ENCODE data around the gene RNF20. TPM values are rescaled to one million over a fixed set of nuclear protein-coding genes. Genes with fewer than 3 reads are reported as not detected.
"Not testable (repeated sequence)": the region's sequence is repeated elsewhere in the genome, so short reads cannot be mapped to it uniquely, and the experiment has no call there.

RNF20 gene
- polyA plus RNA-seq, 4 donors = 6.8 to 36.5 (median 13.6) TPM

DNA sequence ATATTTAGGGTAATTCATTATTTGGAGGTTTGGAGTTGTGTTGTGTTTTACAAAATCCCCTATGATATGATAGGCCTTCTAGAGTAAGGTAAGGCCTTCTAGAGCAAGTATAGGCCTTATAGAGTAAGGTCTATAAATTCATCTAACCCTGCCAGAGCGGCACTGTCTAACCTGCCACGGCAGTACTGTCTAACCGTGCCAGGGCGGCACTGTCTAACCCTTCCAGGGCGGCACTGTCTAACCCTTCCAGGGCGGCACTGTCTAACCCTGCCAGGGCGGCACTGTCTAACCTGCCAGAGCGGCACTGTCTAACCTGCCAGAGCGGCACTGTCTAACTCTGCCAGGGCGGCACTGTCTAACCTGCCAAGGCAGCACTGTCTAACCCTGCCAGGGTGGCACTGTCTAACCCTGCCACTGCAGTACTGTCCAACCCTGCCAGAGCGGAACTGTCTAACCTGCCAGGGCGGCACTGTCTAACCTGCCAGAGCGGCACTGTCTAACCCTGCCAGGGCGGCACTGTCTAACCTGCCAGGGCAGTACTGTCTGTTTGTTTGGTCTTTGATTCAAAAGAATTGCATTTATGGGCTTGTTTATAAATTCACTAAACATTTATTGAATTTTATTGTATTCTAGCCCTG lies 9.6 kb downstream of the RNF20 start:
- H3K4me1 ChIP-seq (ENCODE audit: control insufficient read depth in 3 of 3, insufficient read depth in 2 of 3, low read depth in 1 of 3, low read length in 2 of 3) = no peaks in the 10 kb centered on the region
- no peak overlapping the region for H3K4me3 ChIP-seq (ENCODE audit: low read depth in 1 of 3, low read length in 3 of 3)
- FAIRE-seq (no peak), DNase-seq (no peak)
- peaks cover 2 to 22% (median 22%) of the 10 kb centered on the region in 3 donors for H3K36me3 ChIP-seq (ENCODE audit: control insufficient read depth in 3 of 3, insufficient read depth in 2 of 3, low read depth in 1 of 3, low read length in 3 of 3)
- 97 to 99% (median 97%) methylated on average over 14 of the region's 14 CpGs for WGBS, 3 donors
- H3K27ac ChIP-seq (ENCODE audit: low read depth in 1 of 3, low read length in 2 of 3) = no peak overlapping the region
- no peaks in the 10 kb centered on the region for H3K9me3 ChIP-seq (ENCODE audit: control insufficient read depth in 2 of 2, insufficient read depth in 1 of 2, low read depth in 1 of 2, low read length in 1 of 2)
- no peaks in the 10 kb centered on the region for H3K27me3 ChIP-seq (ENCODE audit: control insufficient read depth in 3 of 3, insufficient read depth in 3 of 3, low read length in 3 of 3)

DNA sequence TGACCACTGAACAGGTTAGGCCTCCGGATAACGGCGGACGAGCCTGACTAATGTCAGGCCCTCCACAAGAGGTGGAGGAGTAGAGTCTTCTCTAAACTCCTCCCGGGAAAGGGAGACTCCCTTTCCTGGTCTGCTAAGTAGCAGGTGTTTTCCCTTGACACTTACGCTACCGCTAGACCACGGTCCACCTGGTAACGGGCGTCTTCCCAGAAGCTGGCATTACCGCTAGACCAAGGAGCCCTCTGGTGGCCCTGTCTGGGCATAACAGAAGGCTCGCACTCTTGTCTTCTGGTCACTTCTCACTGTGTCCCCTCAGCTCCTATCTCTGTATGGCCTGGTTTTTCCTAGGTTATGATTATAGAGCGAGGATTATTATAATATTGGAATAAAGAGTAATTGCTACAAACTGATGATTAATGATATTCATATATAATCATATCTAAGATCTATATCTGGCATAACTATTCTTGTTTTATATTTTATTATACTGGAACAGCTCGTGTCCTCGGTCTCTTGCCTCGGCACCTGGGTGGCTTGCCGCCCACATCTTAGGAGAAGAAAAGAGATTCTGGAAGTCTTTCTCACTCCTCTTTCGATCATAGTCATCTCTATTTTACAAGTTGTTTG lies 15.9 kb downstream of the RNF20 start:
- not testable (repeated sequence) for H3K27me3 ChIP-seq (ENCODE audit: control insufficient read depth in 3 of 3, insufficient read depth in 3 of 3, low read length in 3 of 3); H3K9me3 ChIP-seq (ENCODE audit: control insufficient read depth in 2 of 2, insufficient read depth in 1 of 2, low read depth in 1 of 2, low read length in 1 of 2); H3K4me1 ChIP-seq (ENCODE audit: control insufficient read depth in 3 of 3, insufficient read depth in 2 of 3, low read depth in 1 of 3, low read length in 2 of 3); DNase-seq; H3K27ac ChIP-seq (ENCODE audit: low read depth in 1 of 3, low read length in 2 of 3); H3K4me3 ChIP-seq (ENCODE audit: low read depth in 1 of 3, low read length in 3 of 3)
- H3K36me3 ChIP-seq (ENCODE audit: control insufficient read depth in 3 of 3, insufficient read depth in 2 of 3, low read depth in 1 of 3, low read length in 3 of 3) = peaks cover 18 to 28% (median 20%) of the 10 kb centered on the region in 3 donors
- peak; percentile 55 for FAIRE-seq
- 92 to 95% (median 93%) methylated on average over 17 of the region's 18 CpGs for WGBS, 3 donors

DNA sequence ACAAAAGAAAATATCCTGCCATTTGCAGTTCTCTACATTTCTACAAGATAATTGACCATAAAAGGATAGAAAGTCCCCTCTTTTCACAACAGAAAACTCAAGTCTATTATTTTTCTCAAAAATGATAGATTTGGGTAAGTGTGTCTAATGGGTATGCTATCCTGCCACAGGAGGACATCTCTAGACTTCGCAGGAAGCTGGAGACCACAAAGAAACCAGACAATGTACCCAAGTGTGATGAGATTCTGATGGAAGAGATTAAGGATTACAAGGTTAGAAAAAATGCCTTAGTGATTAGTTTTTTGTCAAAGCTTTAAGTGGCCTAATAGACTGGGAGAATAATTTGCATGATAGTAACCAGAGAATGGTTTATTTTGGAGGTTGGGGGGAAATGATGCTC lies 28.1 kb downstream of the RNF20 start:
- no peak for FAIRE-seq
- DNase-seq = no peak
- Histone ChIP-seq H3K4me3 (ENCODE audit: low read depth in 1 of 3, low read length in 3 of 3) (no peak overlapping the region), H3K9me3 (ENCODE audit: control insufficient read depth in 2 of 2, insufficient read depth in 1 of 2, low read depth in 1 of 2, low read length in 1 of 2) (peaks cover 0 to 2% of the 10 kb centered on the region in 2 donors), H3K36me3 (ENCODE audit: control insufficient read depth in 3 of 3, insufficient read depth in 2 of 3, low read depth in 1 of 3, low read length in 3 of 3) (peaks cover 5 to 23% (median 14%) of the 10 kb centered on the region in 3 donors), H3K27ac (ENCODE audit: low read depth in 1 of 3, low read length in 2 of 3) (no peak overlapping the region), H3K4me1 (ENCODE audit: control insufficient read depth in 3 of 3, insufficient read depth in 2 of 3, low read depth in 1 of 3, low read length in 2 of 3) (no peaks in the 10 kb centered on the region), H3K27me3 (ENCODE audit: control insufficient read depth in 3 of 3, insufficient read depth in 3 of 3, low read length in 3 of 3) (no peaks in the 10 kb centered on the region)
- 92 to 100% (median 95%) methylated on average over 1 of the region's 1 CpG for WGBS, 3 donors

DNA sequence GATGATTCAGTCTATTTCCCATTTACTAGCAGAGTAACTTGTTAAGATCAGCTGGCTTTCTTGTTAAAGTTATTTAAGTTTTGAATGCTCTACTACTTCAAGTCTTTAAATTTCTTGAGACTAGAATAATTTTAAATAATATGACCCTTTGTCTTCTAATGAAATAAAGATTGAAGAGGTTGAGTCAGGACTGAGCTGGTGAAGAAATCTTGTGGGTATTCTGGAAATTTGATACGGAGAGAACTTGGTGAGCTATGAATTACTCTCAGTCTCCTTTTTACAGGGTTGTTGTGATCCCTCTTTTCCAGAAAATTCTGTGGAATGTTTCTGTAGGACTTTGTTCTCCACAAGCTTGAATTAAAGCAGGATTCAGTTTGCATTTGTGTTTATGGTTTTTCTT lies 29.3 kb downstream of the RNF20 start:
- no peak overlapping the region for H3K27ac ChIP-seq (ENCODE audit: low read depth in 1 of 3, low read length in 2 of 3)
- H3K9me3 ChIP-seq (ENCODE audit: control insufficient read depth in 2 of 2, insufficient read depth in 1 of 2, low read depth in 1 of 2, low read length in 1 of 2) = peaks cover 0 to 2% of the 10 kb centered on the region in 2 donors
- WGBS, 3 donors = 93 to 98% (median 95%) methylated on average over 1 of the region's 1 CpG
- FAIRE-seq = no peak
- H3K36me3 ChIP-seq (ENCODE audit: control insufficient read depth in 3 of 3, insufficient read depth in 2 of 3, low read depth in 1 of 3, low read length in 3 of 3) = peaks cover 5 to 18% (median 13%) of the 10 kb centered on the region in 3 donors
- H3K4me1 ChIP-seq (ENCODE audit: control insufficient read depth in 3 of 3, insufficient read depth in 2 of 3, low read depth in 1 of 3, low read length in 2 of 3) = no peaks in the 10 kb centered on the region
- no peak overlapping the region for H3K4me3 ChIP-seq (ENCODE audit: low read depth in 1 of 3, low read length in 3 of 3)
- no peak for DNase-seq
- no peaks in the 10 kb centered on the region for H3K27me3 ChIP-seq (ENCODE audit: control insufficient read depth in 3 of 3, insufficient read depth in 3 of 3, low read length in 3 of 3)

DNA sequence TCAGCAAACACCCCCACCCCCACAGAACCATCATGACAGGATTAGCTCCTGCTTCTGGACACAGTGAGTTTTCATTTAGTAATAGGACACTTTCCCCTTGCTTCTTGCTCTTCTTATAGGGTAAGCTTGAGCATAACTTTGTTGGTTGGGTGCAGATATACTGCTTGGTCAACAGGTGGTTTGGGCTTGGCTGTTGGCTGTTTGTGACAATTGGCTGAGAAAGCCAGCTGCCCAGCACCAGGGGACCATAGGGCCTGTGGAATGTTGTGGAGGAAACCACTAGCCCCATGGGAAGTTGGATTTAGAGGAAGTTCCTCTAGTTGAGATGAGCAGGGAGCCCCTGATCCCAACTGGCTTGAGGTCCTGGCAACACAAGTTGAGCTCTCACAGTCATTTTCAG lies 30.6 kb downstream of the RNF20 start:
- Histone ChIP-seq H3K4me1 (ENCODE audit: control insufficient read depth in 3 of 3, insufficient read depth in 2 of 3, low read depth in 1 of 3, low read length in 2 of 3) (no peaks in the 10 kb centered on the region), H3K9me3 (ENCODE audit: control insufficient read depth in 2 of 2, insufficient read depth in 1 of 2, low read depth in 1 of 2, low read length in 1 of 2) (no peaks in the 10 kb centered on the region), H3K36me3 (ENCODE audit: control insufficient read depth in 3 of 3, insufficient read depth in 2 of 3, low read depth in 1 of 3, low read length in 3 of 3) (peaks cover 5 to 15% (median 14%) of the 10 kb centered on the region in 3 donors), H3K27ac (ENCODE audit: low read depth in 1 of 3, low read length in 2 of 3) (no peak overlapping the region), H3K27me3 (ENCODE audit: control insufficient read depth in 3 of 3, insufficient read depth in 3 of 3, low read length in 3 of 3) (no peaks in the 10 kb centered on the region), H3K4me3 (ENCODE audit: low read depth in 1 of 3, low read length in 3 of 3) (no peak overlapping the region)
- DNase-seq (no peak), FAIRE-seq (no peak)

DNA sequence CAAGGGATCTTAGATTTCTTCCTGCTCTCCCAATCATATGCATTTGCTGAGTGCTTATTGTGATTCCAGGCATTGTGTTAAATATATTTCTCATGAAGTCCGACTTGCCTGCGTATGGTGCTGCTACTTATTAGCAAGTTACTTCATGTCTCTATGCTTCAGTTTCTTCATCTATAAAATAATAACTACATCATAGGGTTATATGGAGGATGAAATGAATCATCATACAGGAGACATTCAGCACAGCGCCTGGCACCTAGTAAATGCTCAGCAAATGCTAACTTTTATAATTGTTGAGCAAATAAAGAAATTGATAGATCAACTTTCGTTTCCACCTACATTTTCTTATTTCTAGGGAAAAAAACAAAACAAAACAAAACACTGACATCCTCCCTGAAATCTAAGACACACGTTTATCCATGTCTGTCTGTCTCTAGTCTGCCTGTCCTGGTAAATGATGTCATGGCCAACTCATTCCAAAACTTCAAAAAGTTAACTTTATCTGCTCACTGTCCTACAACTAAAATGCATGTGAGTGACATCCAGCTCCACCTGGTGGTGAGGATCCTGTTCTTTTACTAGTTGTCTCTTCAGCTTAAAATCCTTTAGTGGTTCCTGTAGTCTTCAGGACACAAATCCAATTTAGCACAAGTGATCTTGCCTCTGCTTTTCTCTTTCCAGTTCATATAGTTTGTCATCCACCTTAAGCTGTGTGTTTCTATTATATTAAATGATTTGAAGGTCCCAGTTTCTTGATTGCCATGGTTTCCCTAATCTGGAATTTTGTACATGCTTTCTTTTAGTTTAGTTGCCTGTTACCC lies 33.5 kb downstream of the RNF20 start:
- H3K27me3 ChIP-seq (ENCODE audit: control insufficient read depth in 3 of 3, insufficient read depth in 3 of 3, low read length in 3 of 3) = no peaks in the 10 kb centered on the region
- no peak overlapping the region for H3K27ac ChIP-seq (ENCODE audit: low read depth in 1 of 3, low read length in 2 of 3)
- WGBS, 3 donors = 84 to 92% (median 86%) methylated on average over 5 of the region's 5 CpGs
- H3K9me3 ChIP-seq (ENCODE audit: control insufficient read depth in 2 of 2, insufficient read depth in 1 of 2, low read depth in 1 of 2, low read length in 1 of 2) = no peaks in the 10 kb centered on the region
- H3K4me1 ChIP-seq (ENCODE audit: control insufficient read depth in 3 of 3, insufficient read depth in 2 of 3, low read depth in 1 of 3, low read length in 2 of 3) = no peaks in the 10 kb centered on the region
- DNase-seq (peak; percentile 31 to 39), FAIRE-seq (no peak)
- H3K36me3 ChIP-seq (ENCODE audit: control insufficient read depth in 3 of 3, insufficient read depth in 2 of 3, low read depth in 1 of 3, low read length in 3 of 3) = peaks cover 5 to 16% (median 7%) of the 10 kb centered on the region in 3 donors
- no peak overlapping the region for H3K4me3 ChIP-seq (ENCODE audit: low read depth in 1 of 3, low read length in 3 of 3)

DNA sequence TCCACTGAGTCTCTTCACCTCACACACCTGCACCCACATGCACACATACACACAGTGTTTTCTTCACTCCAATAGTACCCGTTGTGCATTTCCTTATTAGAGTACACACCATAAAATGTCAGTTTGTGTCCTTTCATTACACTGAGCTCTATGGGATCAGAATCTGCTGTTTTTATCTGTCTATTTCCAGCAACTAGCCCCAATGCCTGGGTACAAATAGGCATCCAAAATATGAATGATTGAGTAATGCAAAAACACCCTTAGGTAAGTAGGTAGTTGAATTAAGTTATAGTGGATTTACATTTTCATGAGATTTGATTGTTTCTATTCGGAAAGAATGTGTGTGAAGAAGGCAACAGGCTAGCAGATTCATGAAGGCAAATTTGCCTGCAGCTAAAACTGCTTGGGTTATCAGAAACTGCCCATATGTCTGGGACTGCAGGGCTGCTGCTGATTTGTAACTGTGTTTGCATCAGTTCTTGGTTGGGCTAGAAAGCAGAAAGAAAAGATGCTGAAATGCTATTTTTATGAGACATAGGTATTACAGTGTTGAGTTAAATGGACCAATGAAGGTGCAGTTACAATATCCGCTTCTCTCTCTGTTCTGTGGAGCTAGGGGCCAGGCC lies 34.2 kb downstream of the RNF20 start:
- Histone ChIP-seq H3K27me3 (ENCODE audit: control insufficient read depth in 3 of 3, insufficient read depth in 3 of 3, low read length in 3 of 3) (no peaks in the 10 kb centered on the region), H3K27ac (ENCODE audit: low read depth in 1 of 3, low read length in 2 of 3) (no peak overlapping the region), H3K4me3 (ENCODE audit: low read depth in 1 of 3, low read length in 3 of 3) (no peak overlapping the region), H3K36me3 (ENCODE audit: control insufficient read depth in 3 of 3, insufficient read depth in 2 of 3, low read depth in 1 of 3, low read length in 3 of 3) (peaks cover 2 to 16% (median 4%) of the 10 kb centered on the region in 3 donors), H3K4me1 (ENCODE audit: control insufficient read depth in 3 of 3, insufficient read depth in 2 of 3, low read depth in 1 of 3, low read length in 2 of 3) (no peaks in the 10 kb centered on the region), H3K9me3 (ENCODE audit: control insufficient read depth in 2 of 2, insufficient read depth in 1 of 2, low read depth in 1 of 2, low read length in 1 of 2) (no peaks in the 10 kb centered on the region)
- FAIRE-seq (no peak), DNase-seq (no peak)
- 79 to 89% (median 87%) methylated on average over 3 of the region's 3 CpGs for WGBS, 3 donors

DNA sequence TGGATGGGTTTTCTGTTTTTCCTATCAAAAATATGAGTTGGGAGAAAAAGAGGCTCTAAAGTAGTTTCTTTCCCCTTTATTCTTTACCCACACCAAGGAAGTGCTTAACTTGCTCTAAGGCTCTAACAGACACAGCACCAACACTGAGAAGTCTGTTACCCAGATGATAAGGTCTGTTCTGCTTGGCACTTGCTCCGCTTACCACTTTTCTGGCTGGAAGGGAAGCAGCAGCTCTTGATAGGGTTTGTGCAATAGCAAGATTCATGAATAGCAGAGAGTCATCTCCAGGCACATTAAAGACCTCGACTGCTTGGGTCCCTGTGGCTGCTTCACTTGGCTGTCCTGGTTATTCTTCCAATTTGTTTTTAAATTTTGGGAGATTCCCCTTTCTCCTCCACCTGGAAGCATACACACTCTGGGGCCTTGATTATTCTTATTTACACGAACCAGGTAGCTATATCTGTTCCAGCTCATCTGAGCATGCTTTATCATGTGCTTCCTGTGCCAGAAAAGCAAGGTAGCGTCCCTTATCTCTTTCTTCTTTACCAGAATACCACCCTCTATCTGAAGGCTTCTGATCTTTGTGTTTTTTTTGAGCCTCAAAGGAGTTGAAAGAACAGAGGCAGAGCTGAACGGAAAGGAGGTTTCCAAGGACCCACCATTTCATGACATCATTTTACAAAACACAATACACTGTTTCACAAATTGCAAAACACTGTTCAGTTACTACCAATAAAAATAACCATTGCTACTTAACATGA lies 36.3 kb downstream of the RNF20 start:
- Histone ChIP-seq H3K36me3 (ENCODE audit: control insufficient read depth in 3 of 3, insufficient read depth in 2 of 3, low read depth in 1 of 3, low read length in 3 of 3) (peaks cover 0 to 8% (median 2%) of the 10 kb centered on the region in 3 donors), H3K4me1 (ENCODE audit: control insufficient read depth in 3 of 3, insufficient read depth in 2 of 3, low read depth in 1 of 3, low read length in 2 of 3) (no peaks in the 10 kb centered on the region), H3K4me3 (ENCODE audit: low read depth in 1 of 3, low read length in 3 of 3) (no peak overlapping the region), H3K9me3 (ENCODE audit: control insufficient read depth in 2 of 2, insufficient read depth in 1 of 2, low read depth in 1 of 2, low read length in 1 of 2) (no peaks in the 10 kb centered on the region), H3K27me3 (ENCODE audit: control insufficient read depth in 3 of 3, insufficient read depth in 3 of 3, low read length in 3 of 3) (no peaks in the 10 kb centered on the region), H3K27ac (ENCODE audit: low read depth in 1 of 3, low read length in 2 of 3) (no peak overlapping the region)
- DNase-seq (no peak), FAIRE-seq (no peak)
- WGBS, 3 donors = 74 to 76% (median 74%) methylated on average over 5 of the region's 5 CpGs

All from small intestine (tissue), 7 donors.